OCI-LY1 (cell line): Measurements from ENCODE around the gene PTPRZ1.

Experiments
- H2AFZ ChIP-seq: fragments of 200-600 bp; sonication (generic), shearing (Covaris generic); 2 replicates; pipeline ENCODE4 v1.6.0; 2014; ENCODE audit warnings: antibody characterized with exemption, mild to moderate bottlenecking, low read length
- H3F3A ChIP-seq: fragments of 200-600 bp; sonication (generic), shearing (Covaris generic); 2 replicates; pipeline ENCODE4 v1.6.0; 2014; ENCODE audit warnings: mild to moderate bottlenecking, antibody characterized with exemption, low read length, moderate library complexity; ENCODE audit not compliant: insufficient read depth
- H3K27ac ChIP-seq: fragments of 200-600 bp; sonication (generic); 2 replicates; pipeline ENCODE4 v1.5.1; 2014; ENCODE audit warnings: low read length, mixed run types, mild to moderate bottlenecking, low read depth; ENCODE audit not compliant: poor library complexity, severe bottlenecking
- H3K27me3 ChIP-seq: fragments of 200-600 bp; sonication (generic); 2 replicates; pipeline ENCODE4 v1.6.0; 2014; ENCODE audit warnings: antibody characterized with exemption, mild to moderate bottlenecking, low read length, moderate library complexity; ENCODE audit not compliant: insufficient read depth
- H3K36me3 ChIP-seq: fragments of 200-600 bp; sonication (generic); 2 replicates; pipeline ENCODE4 v1.6.1; 2014; ENCODE audit warnings: mild to moderate bottlenecking, antibody characterized with exemption, low read length, moderate library complexity, mixed read lengths; ENCODE audit not compliant: insufficient read depth
- H3K4me1 ChIP-seq: fragments of 200-600 bp; sonication (generic); 2 replicates; pipeline ENCODE4 v1.5.1; 2014; ENCODE audit warnings: mild to moderate bottlenecking, low read length, moderate library complexity; ENCODE audit not compliant: insufficient read depth, severe bottlenecking
- H3K4me2 ChIP-seq: fragments of 200-600 bp; sonication (generic), shearing (Covaris generic); 2 replicates; pipeline ENCODE4 v1.6.1; 2014; ENCODE audit warnings: low read length
- H3K4me3 ChIP-seq: fragments of 200-600 bp; sonication (generic); 2 replicates; pipeline ENCODE4 v1.5.1; 2014; ENCODE audit warnings: low read length, low read depth, mild to moderate bottlenecking, mixed read lengths; ENCODE audit not compliant: poor library complexity, severe bottlenecking
- H3K79me2 ChIP-seq: fragments of 200-600 bp; shearing (Covaris generic); 2 replicates; pipeline ENCODE4 v1.6.1; 2016; ENCODE audit warnings: mixed run types, low read length, mixed read lengths; ENCODE audit not compliant: insufficient read depth
- H3K9ac ChIP-seq: fragments of 200-600 bp; sonication (generic), shearing (Covaris generic); 2 replicates; pipeline ENCODE4 v1.6.1; 2014; ENCODE audit warnings: mild to moderate bottlenecking, low read length, mixed read lengths
- H3K9me2 ChIP-seq: fragments of 200-600 bp; sonication (generic), shearing (Covaris generic); 2 replicates; pipeline ENCODE4 v1.6.1; 2014; ENCODE audit warnings: low read depth, mild to moderate bottlenecking, low read length, mixed read lengths
- H3K9me3 ChIP-seq: fragments of 200-600 bp; shearing (Covaris generic); 2 replicates; pipeline ENCODE4 v1.6.1; 2014; ENCODE audit warnings: low read length, mixed read lengths
- H4K20me1 ChIP-seq: fragments of 200-600 bp; sonication (generic), shearing (Covaris generic); 2 replicates; pipeline ENCODE4 v1.6.0; 2016; ENCODE audit warnings: mild to moderate bottlenecking, low read length; ENCODE audit not compliant: insufficient read depth
- EZH2 ChIP-seq: fragments of 200-600 bp; sonication (generic), shearing (Covaris generic); IDR thresholded peaks from 2 replicates; pipeline ENCODE4 v1.8.0; 2017; ENCODE audit warnings: borderline replicate concordance, mixed run types, mild to moderate bottlenecking, antibody characterized with exemption, low read length, moderate library complexity, mixed read lengths
- TF ChIP-seq, protein P1 (sequence below): fragments of 200-600 bp; sonication (generic), shearing (Covaris generic); IDR thresholded peaks from 2 replicates; pipeline ENCODE4 v1.5.1; 2017; ENCODE audit warnings: mild to moderate bottlenecking, antibody characterized with exemption, low read length, moderate library complexity, mixed read lengths

Gene PTPRZ1

DNA sequence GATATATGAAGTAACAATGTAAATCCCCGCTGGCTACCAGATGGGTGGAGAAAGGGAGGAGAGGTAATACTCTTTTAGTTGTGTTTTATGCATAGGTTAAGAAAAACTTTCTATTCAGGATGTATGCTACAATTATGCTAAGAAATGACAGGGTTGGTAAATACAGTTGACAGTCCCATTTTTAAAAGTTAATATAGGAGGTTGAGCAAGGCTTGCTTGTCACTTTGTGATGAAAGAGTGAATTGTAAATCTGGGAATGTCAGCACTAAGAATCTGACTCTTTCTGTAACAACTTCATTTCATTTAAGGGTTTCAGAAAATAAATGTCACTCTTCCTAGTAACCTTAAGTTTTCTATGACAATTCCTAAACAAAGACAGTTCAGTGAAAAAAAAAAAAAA, 59.8 kb downstream of the PTPRZ1 start:
- Histone ChIP-seq H3K36me3 (no peaks in the 10 kb centered on the region), H3K27ac (no peak overlapping the region), H3F3A (no peaks in the 10 kb centered on the region), H4K20me1 (no peaks in the 10 kb centered on the region), H3K4me2 (no peak overlapping the region), H3K9me3 (no peaks in the 10 kb centered on the region), H3K79me2 (no peaks in the 10 kb centered on the region), H3K9ac (no peak overlapping the region), H3K4me3 (no peak overlapping the region), H3K9me2 (no peaks in the 10 kb centered on the region), H3K4me1 (no peaks in the 10 kb centered on the region), H2AFZ (no peak overlapping the region), H3K27me3 (no peaks in the 10 kb centered on the region)
- TF ChIP-seq EZH2 = no peak
- TF ChIP-seq, protein P1, sequence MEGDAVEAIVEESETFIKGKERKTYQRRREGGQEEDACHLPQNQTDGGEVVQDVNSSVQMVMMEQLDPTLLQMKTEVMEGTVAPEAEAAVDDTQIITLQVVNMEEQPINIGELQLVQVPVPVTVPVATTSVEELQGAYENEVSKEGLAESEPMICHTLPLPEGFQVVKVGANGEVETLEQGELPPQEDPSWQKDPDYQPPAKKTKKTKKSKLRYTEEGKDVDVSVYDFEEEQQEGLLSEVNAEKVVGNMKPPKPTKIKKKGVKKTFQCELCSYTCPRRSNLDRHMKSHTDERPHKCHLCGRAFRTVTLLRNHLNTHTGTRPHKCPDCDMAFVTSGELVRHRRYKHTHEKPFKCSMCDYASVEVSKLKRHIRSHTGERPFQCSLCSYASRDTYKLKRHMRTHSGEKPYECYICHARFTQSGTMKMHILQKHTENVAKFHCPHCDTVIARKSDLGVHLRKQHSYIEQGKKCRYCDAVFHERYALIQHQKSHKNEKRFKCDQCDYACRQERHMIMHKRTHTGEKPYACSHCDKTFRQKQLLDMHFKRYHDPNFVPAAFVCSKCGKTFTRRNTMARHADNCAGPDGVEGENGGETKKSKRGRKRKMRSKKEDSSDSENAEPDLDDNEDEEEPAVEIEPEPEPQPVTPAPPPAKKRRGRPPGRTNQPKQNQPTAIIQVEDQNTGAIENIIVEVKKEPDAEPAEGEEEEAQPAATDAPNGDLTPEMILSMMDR = no peak

DNA sequence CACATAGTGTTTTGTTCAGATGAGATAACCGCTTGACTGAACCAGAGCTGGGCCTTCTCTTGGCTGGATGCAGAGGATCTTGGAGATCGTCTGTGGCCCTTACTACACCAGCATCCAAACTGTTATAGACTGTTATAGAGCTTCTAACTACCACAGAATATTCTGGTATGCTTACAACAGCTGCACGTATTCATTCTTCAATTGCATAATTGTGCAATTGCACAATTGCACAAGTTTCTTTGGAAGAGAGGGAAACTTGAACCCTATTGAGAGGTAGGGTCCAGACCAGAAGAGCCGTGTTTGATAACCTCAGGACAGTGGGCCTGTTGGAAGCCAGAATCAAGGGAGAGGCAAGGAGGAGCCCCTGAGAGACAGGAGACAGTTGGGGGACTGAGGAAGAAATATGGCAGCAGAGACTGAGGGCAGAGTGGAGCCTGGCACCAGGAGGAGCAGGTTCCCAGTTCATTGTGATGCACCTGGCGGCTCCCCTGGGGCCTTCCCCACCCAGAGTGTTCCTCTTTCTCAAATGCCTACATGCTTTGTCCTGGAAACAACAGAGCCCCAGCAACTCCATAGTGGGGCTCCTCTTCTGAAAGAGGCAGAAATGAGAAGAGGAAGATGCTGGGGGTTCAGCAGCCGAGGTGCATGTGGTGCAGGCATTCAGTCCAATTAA, 64.1 kb downstream of the PTPRZ1 start:
- Histone ChIP-seq H3K36me3 (no peaks in the 10 kb centered on the region), H2AFZ (no peak overlapping the region), H3K27me3 (no peaks in the 10 kb centered on the region), H3K4me2 (no peak overlapping the region), H3K4me1 (no peaks in the 10 kb centered on the region), H3K9ac (no peak overlapping the region), H3K4me3 (no peak overlapping the region), H3K79me2 (no peaks in the 10 kb centered on the region), H3K27ac (no peak overlapping the region), H3K9me2 (no peaks in the 10 kb centered on the region), H3K9me3 (no peaks in the 10 kb centered on the region), H3F3A (no peaks in the 10 kb centered on the region), H4K20me1 (no peaks in the 10 kb centered on the region)
- no peak for TF ChIP-seq EZH2
- TF ChIP-seq, protein P1 = no peak

DNA sequence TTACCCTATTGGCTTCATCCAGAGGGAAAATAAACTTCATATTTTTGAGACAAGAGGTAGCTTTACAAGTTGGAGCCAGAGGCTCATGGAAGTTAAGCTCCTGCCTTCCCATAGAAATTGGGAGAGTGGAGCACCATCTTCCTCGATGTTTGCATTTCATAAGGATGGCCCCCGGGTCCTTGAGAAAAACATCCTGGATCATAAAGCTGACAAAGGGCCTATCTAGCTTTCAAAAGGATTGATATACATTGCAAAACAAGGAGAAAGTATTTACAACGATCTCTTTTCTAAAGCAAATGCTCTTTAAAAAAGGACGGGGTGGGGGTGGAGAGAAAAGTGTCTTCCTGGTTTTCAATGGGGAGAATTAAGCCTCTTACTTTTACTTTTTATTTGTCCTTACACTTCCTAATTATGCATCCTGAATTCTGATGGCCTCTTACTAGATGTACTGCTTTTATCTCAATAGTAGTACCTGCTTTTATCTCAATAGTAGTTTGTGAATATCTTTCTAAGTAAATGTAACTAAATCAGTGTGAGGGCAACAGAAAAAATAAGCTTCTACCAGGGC, 65.6 kb downstream of the PTPRZ1 start:
- Histone ChIP-seq H3F3A (no peaks in the 10 kb centered on the region), H3K79me2 (no peaks in the 10 kb centered on the region), H3K9me3 (no peaks in the 10 kb centered on the region), H3K9ac (no peak overlapping the region), H3K4me1 (no peaks in the 10 kb centered on the region), H3K27me3 (no peaks in the 10 kb centered on the region), H3K27ac (no peak overlapping the region), H3K9me2 (no peaks in the 10 kb centered on the region), H2AFZ (no peak overlapping the region), H4K20me1 (no peaks in the 10 kb centered on the region), H3K4me2 (no peak overlapping the region), H3K4me3 (no peak overlapping the region), H3K36me3 (no peaks in the 10 kb centered on the region)
- no peak for TF ChIP-seq EZH2
- TF ChIP-seq, protein P1 = no peak
